Stimulated activated naive CD4-positive, alpha-beta T cell (primary cell): ENCODE data around the gene NOMO2.
"Not testable (repeated sequence)": the region's sequence is repeated elsewhere in the genome, so short reads cannot be mapped to it uniquely, and the experiment has no call there.

Experiments
- DNase-seq, 6 experiments: peaks; one replicate each; lab custom pipeline; 2025; lab: John Stamatoyannopoulos, UW

Gene NOMO2, protein sequence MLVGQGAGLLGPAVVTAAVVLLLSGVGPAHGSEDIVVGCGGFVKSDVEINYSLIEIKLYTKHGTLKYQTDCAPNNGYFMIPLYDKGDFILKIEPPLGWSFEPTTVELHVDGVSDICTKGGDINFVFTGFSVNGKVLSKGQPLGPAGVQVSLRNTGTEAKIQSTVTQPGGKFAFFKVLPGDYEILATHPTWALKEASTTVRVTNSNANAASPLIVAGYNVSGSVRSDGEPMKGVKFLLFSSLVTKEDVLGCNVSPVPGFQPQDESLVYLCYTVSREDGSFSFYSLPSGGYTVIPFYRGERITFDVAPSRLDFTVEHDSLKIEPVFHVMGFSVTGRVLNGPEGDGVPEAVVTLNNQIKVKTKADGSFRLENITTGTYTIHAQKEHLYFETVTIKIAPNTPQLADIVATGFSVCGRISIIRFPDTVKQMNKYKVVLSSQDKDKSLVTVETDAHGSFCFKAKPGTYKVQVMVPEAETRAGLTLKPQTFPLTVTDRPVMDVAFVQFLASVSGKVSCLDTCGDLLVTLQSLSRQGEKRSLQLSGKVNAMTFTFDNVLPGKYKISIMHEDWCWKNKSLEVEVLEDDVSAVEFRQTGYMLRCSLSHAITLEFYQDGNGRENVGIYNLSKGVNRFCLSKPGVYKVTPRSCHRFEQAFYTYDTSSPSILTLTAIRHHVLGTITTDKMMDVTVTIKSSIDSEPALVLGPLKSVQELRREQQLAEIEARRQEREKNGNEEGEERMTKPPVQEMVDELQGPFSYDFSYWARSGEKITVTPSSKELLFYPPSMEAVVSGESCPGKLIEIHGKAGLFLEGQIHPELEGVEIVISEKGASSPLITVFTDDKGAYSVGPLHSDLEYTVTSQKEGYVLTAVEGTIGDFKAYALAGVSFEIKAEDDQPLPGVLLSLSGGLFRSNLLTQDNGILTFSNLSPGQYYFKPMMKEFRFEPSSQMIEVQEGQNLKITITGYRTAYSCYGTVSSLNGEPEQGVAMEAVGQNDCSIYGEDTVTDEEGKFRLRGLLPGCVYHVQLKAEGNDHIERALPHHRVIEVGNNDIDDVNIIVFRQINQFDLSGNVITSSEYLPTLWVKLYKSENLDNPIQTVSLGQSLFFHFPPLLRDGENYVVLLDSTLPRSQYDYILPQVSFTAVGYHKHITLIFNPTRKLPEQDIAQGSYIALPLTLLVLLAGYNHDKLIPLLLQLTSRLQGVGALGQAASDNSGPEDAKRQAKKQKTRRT

DNA sequence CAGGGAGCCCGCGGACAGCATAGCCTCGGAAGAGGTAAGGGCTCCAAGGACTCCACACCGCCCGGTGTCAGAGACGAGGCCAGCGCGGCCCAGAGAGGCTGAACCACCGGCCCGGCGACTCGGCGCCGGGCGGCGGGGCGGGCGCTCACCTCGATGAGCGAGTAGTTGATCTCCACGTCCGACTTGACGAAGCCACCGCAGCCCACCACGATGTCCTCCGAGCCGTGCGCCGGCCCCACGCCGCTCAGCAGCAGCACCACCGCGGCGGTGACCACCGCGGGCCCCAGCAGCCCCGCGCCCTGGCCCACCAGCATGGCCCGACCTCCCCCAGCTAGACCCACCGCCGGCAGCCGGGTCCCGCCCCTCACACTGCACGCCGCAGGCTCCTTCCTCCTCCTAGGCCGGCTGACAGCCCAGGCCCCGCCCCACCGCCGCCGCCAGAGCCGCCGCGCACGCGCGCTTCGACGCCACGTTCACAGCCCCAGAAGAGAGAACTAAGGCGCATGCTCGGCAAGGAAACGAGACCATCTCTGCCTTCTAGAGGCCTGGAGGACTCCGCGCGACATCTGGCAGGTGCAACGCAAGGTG is at the start of gene NOMO2:
NOMO2 (minus strand) TSS at position 371 of the 588 bp plus-strand sequence; CDS start at position 314, 57 bp downstream.
- not testable (repeated sequence) for DNase-seq

DNA sequence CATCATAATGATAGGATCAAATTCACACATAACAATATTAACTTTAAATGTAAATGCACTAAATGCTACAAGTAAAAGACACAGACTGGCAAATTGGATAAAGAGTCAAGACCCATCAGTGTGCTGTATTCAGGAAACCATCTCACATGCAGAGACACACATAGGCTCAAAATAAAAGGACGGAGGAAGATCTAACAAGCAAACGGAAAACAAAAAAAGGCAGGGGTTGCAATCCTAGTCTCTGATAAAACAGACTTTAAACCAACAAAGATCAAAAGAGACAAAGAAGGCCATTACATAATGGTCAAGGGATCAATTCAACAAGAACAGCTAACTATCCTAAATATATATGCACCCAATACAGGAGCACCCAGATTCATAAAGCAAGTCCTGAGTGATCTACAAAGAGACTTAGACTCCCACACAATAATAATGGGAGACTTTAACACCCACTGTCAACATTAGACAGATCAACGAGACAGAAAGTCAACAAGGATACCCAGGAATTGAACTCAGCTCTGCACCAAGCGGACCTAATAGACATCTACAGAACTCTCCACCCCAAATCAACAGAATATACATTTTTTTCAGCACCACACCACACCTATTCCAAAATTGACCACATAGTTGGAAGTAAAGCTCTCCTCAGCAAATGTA is 48.4 kb upstream of the NOMO2 start:
- DNase-seq: not testable (repeated sequence)

DNA sequence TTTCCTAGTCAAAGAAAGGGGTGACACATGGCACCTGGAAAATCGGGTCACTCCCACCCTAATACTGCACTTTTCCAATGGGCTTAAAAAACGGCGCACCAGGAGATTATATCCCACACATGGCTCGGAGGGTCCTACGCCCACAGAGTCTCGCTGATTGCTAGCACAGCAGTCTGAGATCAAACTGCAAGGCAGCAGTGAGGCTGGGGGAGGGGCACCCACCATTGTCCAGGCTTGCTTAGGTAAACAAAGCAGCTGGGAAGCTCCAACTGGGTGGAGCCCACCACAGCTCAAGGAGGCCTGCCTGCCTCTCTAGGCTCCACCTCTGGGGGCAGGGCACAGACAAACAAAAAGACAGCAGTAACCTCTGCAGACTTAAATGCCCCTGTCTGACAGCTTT is 46.4 kb upstream of the NOMO2 start:
- not testable (repeated sequence) for DNase-seq

DNA sequence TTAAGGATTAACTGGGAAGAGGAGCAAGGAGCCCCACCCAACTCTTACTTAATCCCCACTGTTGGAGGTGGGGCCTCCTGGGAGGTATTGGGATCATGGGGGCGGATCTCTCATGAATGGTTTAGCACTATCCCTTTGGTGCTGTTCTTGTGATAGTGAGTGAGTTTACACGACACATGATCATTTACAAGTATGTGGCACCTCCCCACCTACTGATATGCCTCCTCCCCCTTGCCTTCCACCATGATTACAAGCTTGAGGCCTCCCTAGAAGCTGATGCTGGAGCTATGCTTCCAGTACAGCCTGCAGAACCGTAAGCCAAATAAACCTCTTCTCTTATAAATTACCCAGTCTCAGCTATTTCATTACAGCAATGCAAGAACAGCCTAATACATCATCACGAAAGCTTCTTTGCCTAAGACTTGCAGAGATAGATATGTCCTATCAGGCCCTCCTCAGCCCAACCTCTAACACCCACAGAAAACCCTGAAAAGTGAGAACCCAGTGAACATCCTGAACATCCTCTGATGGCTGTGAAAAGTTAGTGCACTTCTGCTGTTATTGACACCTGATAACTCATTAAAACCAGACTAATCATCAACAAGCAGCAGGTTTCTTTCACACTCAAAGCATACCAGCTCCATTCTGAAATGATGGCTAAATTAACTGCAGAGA is 41.8 kb upstream of the NOMO2 start:
- not testable (repeated sequence) for DNase-seq

DNA sequence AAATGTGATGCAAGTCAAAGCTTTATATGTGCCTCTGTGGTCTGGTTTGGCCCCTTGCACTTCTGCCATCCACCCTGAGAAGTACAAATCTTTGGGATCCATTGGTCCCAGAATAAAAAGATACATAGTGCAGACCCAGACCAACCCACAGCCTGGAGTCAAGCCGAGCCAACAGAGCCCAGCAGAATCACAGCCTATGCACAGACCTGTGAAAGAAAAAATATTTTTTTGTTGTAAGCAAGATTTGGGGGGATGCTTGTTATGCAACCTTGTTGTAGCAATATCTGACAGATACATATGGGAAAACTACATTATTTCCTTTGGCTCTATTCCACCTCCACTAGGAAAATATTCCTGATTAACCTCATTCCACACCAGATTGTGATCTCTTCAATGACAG is 36.7 kb upstream of the NOMO2 start:
- not testable (repeated sequence) for DNase-seq

DNA sequence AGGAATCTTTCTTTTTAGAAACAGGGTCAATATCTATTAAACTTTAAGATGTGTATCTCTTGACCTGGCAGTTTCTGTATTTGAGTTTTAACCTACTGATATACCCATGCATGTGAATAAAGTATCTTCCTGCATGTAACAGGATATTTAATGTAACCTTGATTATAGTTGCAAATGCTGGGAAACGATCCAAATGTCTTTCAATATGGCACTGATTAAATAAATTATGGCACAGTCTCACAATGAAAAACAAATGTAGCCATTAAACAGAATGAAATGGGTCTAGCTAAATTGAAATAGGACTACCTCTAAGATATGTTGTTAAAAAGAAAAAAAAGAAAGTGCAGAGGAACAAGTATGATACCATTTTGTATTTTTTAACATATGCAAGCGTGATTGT is 35.8 kb upstream of the NOMO2 start:
- DNase-seq: not testable (repeated sequence)

DNA sequence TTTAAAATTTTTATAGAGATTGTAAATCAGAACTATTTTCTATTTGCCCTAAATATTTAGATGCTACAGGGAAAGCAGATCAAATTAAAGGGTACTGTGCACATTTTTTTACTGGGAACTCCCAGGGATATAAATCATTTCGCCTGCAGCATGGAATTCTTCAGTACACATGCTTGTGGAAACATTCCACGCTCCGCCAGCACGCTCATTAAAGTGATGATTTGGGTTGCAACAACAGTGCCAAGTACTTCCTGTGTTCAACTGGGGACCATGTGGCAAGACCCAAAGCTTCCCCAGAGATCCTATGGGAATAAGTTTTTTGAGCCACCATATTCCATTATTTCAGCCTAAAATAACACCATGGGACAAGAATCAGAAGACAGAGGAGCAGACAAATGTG is 35.4 kb upstream of the NOMO2 start:
- not testable (repeated sequence) for DNase-seq

DNA sequence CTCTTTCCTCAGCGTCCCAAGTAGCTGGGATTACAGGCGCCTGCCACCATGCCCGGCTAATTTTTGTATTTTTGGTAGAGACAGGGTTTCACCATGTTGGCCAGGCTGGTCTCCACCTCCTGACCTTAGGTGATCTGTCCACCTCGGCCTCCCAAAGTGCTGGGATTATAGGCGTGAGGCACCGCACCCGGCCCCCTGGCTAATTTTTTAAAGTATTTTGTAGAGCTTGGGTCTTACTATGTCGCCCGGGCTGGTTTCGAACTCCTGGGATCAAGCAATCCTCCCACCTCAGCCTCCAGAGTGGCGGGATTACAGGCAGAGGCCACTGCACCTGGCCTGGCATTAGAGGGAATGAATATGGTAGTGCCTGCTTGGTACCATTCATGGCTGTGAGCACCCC is 33.9 kb upstream of the NOMO2 start:
- not testable (repeated sequence) for DNase-seq

DNA sequence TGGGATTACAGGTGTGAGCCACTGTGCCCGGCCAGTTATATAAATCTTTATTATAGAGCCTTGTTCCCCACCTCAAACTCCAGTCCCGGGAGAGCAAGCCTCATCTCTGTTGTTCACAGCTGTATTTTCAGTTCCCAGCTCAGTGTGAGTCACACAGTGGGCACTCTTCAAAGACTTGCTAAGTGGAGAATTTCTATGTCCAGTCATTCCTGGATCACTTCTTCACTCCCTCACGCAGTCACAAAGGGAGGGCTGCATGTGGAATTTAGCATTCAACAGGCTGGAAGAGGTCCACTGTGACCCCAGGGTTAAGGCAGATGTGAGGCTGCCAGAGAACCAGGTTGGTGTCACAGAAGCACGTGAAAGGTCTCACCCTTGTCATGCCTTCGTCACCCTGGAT is 33.0 kb upstream of the NOMO2 start:
- DNase-seq: not testable (repeated sequence)

DNA sequence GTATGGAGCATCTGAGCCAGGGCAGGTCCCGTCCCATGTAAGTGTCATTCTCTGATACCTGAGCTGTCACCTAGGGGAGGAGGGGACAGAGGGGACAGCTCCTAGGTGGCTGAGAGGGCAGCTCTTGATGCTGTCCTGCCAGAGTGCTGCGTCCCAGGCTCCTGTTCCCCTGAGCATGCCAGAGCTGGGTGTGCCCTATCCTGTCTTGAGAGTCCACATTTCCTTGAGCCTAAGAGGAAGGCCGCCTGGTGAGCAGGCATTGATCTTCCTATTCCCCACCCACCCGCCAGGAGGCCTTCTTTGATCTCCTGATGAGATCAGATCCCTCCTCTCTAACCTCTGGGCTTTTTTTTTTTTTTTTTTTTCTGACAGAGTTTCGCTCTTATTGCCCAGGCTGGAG is 32.0 kb upstream of the NOMO2 start:
- DNase-seq: not testable (repeated sequence)

DNA sequence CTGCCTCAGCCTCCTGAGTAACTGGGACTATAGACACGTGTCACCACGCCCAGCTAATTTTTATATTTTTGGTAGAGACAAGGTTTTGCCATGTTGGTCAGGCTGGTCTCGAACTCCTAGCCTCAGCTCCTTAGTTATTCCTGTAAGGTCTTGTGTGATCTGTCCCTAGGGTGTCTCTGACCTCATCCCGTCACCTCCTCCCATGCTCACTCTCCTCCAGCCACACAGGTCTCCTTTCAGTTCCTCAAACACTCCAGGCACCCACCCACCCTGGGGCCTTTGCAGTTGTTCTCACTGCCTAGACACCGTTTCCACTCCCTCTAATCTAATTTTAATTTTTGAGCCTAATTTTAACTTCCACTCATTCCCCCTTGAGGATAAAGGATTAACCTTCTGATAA is 31.1 kb upstream of the NOMO2 start:
- DNase-seq: not testable (repeated sequence)

DNA sequence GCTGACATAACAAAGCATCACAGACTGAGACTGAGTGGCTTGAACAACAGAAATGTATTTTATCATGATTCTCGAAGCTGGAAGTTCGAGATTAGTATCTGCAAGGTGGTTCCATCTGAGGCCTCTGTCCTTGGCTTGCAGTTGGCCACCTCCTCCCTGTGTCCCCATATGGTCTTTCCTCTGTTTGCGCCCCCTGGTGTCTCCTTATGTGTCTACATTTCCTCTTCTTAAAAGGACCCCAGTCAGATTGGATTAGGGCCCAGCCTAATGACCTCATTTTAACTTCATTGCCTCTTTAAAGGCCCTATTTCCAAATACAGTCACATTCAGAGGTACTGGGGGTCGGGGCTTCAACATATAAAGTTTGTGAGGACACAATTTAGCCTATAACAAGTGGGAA is 30.0 kb upstream of the NOMO2 start:
- DNase-seq: not testable (repeated sequence)

DNA sequence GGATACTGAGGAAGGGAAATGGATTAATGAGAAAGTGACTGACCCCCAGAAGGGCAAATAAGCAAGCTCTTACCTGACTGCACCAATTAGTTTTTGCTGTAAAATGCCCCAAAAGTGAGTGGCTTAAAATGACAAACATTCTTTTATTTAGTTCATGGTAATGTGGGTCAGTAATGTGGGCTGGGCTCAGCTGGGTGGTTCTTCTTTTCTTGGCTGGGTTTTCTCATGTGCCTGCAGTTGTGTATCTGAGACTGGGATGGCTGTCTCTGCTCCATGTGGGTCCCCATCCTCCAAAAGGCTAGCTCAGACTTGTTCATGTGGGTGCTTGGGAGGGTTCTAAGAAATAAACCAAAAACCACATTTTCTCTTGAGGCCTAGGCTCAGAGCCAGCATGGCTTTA is 29.5 kb upstream of the NOMO2 start:
- DNase-seq: not testable (repeated sequence)

DNA sequence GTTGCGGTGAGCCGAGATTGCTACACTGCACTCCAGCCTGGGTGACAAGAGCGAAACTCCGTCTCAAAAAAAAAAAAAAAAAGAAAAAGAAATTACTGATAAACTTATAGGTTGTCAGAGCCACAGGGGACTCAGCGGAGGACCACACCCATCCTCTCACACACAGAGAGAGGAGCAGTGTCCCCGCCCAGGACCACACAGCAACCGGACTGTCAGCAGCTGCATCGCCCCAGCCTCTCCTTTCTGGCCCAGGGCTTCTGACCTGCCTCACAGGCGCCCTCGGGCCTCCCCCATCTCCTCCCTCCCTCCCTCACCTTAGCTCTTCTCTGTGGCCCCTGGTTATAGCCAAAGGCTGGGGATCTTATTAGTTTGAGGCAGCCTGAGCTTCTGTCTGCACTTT is 27.9 kb upstream of the NOMO2 start:
- not testable (repeated sequence) for DNase-seq

DNA sequence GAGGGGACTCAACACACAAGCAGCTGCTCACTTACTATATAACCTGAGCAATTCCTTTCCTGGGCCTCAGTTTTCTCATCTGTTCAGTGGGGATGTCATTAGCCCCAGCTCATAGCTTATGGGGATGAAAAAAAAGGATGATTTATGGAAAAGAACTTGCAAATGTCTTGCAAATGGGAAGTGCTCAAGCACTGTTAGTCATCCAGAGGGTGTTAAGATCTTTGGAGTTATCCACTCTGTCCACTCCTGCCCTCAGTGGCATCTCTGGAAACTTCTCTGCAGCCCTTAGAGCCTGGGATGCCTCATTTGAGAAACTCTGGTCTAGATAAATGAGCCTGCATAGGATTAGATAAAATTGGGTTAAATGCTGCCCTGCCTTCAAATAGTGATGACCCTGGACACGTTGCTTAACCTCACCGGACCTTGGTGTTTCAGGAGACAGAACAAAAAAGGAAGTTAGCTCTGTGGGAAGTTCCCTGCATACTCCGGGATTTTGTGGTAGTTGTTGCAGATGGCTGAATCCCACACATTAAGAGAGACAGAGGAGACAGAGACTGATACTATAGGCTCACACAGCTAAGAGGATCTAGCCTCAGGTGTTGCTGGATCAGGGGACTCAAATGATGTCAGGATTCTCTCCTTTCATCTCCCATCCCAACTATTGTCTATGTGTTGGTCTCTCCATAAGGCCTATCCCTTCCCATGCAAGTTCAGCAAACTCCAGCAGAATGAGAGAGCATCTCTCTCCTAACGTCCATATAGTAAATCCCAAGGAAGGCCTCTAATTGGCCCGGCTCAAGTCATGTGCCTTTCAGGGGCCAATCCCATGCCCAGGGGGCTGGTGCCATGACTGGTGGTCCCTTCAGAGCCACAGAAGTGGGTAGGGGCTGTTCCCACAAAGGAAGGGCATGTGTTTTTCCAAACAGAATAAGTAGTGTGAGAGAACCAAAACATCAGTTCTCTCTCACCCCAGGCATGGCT is 25.0 kb upstream of the NOMO2 start:
- DNase-seq: not testable (repeated sequence)

DNA sequence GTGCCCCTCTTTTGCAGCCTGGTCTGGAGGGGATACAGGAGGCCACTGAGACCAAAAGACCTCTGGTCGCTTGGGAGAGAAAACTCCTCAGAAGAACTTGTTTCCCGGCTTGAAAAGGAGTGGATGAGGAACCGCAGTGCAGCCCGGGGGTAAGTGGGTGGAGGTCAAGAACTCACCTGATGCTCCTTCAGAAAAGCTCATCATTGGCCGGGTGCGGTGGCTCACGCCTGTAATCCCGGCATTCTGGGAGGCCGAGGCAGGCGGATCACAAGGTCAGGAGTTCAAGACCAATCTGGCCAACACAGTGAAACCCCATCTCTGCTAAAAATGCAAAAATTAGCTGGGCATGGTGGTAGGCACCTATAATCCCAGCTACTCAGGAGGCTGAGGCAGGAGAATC is 23.9 kb upstream of the NOMO2 start:
- not testable (repeated sequence) for DNase-seq

DNA sequence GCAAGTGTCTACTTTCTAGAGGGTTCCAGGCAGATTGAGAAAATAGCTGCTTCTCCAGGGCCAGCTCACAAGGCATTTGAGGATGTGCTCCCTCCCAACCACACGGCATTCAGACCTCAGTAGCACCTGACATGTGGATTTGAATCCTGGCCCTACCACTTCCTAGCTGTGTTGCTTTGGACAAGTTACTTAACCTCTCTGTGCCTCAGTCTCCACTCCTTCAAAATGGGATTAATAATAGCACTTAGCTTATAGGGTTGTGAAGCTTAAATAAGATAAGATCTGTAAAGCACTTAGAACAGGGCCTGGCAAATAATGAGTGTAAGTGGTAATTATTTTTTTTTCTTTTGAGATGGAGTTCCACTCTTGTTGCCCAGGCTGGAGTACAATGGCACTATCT is 21.0 kb upstream of the NOMO2 start:
- DNase-seq: no peak

DNA sequence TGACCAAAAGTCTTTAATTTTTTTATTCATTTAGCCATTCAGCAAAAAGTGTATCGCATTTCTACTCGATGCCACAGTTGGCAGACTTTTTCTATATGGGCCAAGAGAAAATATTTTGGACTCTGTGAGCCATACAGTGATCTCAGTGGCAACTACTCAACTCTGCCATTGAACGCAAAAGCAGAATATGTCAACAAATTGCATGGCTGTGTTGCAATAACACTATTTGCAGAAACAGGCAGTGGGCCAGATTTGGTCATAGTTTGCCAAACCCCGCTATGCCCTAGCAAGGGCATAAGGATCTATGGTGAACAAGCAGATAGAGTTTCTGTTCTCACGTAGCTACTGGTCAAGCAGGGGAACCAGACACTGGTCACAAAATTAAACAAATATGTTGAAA is 18.5 kb upstream of the NOMO2 start:
- DNase-seq: not testable (repeated sequence)

DNA sequence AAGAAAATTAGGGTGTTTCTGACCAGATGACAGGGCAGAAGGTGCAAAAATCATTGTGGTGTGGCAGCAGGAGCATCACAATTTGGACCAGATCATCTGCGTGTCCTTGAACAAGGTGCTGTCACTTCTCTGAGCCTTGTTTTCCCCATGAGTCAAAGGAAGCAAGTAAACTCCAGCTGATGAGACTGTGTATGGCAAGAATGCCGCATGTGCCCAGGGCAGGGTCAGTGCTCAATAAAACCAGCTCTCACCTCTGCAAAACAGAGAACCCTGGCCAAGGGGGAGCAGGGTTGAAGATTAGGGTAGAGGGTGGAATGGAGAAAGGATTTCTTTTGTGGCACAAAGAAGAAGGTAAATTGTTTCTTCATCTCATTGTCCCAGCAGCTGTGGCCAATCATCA is 17.4 kb upstream of the NOMO2 start:
- not testable (repeated sequence) for DNase-seq
